ENCODE measurements around the gene ACTR3.

ACTR3 gene

DNA sequence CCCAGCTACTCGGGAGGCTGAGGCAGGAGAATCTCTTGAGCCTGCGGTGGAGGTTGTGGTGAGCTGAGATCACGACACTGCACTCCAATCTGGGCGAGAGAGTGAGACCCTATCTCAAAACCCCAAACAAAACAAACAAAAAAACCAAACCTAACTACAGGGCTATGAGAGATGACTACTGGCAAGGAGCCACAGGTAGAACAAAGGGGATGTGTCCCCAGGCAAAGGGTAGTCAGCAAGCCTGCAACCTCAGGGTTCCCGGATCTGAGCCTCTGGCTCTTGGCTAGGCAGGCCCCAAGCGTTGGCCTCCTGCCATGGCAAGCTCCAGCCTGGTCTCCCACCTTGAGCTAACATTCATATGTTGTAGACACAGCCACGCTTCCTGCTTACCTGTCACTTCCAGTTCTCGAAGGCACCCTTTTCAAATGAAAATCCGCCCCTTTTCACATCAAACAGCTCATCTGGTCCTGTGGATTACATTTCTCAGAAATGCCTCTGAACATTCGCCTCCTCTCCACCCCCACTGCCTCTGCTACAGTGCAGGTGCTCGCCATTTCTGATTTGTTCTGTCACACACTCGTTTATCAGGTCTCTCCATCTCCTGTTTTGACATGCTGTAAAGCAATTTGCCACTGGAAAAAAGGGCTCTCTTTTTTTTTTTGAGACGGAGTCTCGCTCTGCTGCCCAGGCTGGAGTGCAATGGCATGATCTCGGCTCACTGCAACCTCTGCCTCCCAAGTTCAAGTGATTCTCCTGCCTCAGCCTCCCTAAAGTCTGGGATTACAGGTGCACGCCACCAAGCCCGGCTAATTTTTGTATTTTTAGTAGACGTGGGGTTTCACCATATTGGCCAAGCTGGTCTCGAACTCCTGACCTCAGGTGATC lies 13.1 kb upstream of the ACTR3 start:
- DNase-seq = peak; percentile 93

DNA sequence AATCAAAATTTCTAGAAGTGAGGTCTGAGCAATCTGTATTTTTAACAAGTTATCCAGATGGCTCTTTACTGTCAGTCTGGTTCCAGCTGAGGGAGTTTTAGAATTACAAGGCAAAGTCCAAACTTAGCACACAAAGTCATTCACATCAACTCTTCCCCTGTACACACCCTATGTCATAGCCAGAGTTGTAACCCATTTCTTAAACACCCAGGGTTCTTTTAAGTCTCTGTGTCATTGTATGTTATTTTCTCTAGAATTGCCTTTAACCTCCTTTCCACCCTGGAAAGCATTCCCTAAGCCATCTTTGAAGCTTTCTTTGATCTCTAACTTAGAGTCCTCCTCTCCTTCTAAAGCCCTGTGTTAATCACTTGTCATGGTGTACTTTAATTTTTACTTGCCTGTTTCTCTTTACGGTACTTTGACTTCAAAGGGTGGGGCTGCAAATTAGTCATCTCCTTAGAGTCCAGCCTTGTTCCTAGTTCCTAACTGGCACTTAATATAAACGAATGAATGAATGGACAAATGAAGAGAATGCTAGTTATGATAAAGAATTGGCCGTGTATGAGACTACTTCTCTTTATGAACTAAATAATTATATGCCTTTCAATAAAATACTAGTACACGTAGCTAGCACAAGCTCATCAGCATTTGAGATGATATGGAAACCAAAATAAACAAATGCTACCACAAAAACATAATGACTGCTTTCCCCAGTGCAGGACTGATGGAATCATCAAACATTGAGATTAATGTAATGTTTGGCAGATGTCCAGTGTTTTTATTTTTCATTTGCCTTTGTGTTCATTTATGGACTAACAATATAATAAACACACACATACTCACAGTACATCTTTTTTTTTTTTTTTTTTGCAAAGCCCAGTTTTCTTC lies 11.9 kb upstream of the ACTR3 start:
- DNase-seq = no peak

DNA sequence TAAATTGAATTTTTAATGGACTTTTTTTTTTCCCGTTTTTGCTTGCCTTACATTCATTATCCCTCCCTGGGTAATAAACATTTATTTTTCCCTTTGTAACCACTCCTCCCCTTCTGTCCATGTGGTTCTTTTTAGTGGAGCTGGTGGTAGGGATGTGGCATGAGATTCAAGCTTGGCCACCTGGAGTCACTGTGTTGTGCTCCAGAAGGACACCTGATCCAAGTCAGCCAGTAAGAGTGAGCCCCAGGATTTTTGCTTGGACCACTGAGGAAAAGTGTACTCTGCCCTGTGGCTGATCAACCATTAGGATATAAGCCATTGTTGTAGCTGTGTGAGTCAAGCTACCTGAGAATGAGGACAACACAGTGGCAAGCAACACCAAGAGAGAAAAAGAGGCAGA lies 11.1 kb upstream of the ACTR3 start:
- no peak for DNase-seq

DNA sequence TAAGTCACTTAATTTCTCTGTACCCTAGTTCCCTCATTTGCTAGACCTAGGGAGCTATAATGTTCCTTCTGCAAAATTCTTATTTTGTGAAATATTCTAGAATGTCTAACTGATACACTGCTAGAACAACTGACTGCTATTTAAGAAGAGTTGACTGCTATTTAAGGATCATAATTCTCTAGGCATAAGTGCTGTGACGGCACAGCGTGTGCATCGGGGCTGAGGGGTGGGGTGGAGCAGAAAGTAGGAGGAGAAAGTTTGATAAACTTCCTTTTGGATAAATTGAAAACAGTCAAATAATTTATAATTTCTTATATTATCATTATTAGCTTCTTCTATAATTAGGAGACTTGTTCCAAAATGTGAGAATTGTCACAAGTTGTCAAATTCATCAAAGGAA lies 10.4 kb upstream of the ACTR3 start:
- DNase-seq = no peak

DNA sequence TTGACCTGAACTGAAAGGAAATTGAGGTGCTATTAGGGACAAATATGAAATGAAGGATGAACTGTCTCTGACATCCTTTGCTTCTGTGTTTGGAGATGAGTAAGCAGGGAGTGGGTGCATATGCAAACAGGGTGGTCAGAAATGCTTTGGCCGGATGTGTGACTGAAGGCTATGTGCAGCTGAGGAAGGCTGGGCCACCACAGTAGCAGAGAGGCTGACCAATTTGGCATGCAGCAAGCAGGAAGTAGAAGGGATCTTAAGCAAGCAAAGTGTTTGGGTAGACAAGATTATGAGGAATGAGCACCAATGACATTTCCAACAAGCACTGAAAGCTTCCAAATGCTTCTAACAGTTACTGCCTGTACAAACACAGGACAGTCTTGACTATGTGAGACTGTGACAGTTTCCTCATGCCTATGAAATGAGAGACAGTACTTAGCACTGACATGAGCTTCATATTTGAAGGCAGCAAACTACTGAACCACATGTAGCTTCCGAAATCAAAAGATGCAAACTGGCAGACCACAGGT lies 3.3 kb upstream of the ACTR3 start:
- no peak for DNase-seq

DNA sequence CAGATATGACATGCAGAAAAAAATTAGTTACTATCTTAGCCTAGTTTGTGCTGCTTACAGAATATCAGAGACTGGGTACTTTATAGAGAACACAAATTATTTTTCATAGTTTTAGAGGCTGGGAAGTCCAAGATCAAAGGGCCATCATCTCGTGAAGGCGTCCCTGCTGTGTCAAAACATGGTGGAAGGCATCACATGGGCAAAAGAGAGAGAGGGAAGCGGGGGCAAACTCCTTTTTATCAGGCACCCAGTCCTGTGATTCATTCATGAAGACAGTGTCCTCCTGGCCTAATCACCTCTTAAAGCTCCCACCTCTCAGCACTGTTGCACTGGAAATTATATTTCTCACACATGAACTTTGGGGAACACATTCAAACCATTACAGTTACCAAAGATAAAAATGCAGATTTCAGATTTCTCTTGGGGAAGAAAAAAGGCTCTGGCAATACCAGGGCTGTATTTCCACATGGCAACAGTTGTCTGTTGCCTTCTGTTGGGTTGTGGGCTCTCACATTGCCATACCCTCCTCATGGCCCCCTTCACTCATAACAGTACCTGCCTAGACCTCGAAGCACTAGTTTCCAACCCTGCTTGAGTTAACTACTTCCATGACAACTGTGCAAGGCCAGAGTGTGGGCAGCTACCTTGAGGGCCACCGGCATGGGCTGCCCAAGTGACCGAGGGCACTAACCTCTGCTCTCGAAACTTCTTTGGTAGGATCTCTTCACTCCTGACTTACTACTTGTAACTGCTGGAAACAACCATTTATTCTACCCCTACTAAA lies 2.7 kb upstream of the ACTR3 start:
- no peak for DNase-seq

DNA sequence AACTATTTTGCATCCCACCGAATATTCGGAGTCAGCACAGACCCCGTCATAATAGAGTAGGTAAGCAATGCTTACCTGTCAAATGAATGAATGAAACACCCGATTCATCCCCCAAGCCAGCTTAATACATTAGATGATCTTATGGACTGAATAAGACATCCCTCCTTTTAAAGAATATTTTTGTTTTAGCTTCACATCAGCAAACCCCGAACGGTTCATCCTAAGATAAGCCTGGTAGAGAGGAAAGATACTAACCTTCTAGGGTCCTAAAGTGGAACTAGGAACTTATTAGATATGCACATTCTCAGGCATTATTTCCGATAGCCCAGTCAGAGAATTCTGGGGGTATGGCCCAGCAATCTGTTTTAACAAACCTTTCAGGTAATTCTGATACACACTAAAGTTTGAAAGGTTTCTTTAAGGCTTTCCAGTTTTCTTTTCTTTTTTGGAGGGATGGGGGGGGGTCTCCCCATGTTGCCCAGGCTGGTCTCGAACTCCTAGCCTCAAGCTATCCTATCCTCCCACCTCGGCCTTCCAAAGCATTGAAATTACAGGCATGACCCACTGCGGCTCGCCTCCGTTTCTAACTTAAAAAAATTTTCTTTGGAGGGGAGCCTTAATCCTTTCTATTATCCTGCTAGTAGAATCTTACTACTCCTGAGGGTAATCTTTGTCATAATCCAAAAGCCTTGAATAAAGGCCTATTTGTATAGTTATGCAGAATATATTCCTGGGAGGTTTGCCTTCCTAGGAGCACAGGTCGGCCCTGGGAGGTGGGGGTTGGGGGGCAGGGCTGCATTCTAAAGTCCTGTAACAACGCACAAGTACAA lies 1.0 kb upstream of the ACTR3 start:
- no peak for DNase-seq

DNA sequence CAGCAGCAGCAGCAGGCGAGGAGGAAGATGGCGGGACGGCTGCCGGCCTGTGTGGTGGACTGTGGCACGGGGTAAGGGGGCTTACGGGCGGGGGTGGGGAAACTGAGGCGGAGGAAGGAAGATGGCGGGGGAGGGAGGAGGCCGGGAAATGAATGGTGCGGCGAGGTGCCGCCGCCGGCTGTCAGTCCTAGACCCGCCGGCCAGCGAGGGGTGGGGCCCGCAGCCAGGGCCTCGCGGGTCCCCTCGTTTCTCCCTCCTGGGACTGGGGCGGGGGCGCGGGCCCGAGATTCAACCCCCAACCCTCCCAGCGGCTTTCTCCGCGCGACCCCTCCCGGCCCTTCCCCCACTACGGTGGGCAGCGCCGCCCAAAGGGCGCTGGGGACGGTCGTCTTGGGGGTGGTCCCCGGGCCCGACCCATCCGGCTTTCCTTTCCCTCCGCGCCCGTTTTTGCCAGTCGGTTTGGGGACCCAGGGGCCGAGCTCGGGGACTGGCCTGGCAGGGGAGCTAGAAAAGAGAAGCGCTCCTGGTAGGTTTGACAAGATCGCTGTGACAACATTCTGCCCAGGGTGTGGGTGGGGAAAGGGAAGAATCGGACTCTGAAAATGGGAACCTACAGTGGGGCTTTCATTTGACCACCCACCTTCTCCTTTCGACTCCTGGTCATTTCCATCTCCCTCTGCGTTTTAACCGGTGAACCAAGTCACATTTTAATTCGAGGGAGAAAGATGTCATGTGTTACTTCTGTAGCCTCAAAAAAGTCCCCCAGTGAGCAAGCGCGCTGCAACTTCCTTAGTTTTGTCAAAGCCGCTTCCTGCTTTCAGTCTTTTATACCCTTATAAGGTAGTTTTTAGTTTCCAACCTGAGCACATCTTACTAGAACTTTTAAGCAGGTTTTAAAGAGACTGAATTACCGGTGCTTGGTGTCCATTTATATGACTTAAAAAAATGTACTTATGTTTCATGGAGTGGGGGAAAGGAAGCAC lies 655 bp downstream of the ACTR3 start:
- peak; percentile 48 for DNase-seq

DNA sequence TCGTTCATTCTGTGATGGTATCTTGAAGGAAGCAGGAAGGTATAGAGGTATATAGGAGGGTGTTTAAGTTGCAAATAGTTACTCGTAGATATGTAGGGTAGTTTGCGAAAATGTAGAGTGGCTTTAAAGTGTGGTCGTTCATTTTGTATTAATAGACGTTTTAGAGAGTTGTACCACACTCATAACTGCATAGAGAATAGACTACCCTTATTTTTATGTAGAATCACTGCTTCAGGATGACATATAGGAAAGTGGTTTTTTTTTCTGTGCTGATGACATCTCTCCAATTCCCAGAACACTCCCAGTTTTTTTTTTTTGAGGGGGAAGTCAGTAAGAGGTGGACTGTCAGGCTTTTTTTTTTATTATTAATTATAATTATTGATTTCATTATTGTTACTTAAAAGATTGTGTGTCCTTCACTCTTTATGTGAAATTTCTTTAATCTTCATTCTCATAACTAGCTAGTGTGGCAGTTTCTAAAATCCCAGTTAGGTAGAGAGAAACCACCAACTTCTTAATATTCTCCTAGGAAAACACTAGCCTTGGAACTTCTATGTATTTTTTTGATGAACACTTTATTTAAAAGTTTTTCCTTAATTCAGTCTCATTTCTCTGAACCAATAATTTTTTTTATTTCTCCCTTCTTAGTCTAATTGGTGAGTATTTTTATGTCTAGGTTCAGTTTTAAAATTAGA lies 1.5 kb downstream of the ACTR3 start:
- no peak for DNase-seq

DNA sequence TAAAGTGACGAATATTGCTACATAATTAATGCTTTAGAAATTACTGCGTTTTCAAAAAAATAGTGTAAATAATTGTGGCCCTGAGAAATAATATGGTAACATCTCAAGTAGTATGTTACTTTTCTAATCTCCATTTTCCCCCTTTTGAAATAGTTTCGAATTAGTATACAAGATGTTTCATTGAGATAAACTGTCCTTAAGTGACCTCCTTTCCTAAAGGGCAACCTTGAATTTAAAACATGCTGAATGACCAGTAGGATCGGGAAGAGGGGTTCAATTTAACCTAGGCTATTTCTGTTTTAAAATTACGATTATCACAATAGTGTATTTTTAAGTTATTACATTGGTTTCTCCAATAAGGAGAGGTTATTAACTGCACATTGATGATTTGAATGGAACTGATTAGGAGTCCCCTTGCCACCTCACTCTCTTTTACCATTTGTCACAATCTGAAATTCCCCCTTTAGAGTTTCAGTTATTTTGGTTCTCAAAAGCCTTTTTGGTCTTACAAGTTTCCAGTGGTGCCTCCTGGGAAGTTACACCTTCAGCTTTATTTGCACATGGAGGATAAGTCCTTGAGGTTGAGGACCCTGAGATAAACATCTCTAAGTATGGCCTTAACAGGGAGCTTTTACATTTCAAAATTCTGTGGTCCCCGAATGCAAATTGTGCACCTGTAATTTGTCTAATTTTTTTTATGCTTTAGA lies 2.3 kb downstream of the ACTR3 start:
- no peak for DNase-seq

DNA sequence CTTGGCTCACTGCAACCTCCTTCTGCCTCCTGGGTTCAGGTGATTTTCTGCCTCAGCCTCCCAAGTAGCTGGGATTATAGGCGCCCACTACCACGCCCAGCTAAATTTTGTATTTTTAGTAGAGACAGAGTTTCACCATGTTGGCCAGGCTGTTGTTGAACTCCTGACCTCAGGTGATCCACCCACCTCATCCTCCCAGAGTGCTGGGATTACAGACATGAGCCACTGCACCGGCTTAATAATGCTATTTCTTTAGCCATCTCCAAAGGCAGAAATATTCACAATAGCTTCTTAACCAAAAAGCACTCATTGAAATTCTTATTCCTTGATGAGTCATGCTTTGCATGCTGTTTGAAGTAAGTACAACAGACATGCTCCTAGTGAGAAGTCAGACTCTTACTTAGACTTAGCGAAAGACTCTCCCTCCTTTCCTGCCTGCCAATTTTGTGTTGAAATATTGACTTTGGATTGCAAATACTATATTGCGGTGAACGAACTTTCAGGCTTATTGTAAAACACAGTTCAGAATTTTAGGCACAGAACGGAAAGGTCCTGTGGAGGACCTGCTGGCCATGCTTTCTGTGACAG lies 4.4 kb downstream of the ACTR3 start:
- DNase-seq = no peak

DNA sequence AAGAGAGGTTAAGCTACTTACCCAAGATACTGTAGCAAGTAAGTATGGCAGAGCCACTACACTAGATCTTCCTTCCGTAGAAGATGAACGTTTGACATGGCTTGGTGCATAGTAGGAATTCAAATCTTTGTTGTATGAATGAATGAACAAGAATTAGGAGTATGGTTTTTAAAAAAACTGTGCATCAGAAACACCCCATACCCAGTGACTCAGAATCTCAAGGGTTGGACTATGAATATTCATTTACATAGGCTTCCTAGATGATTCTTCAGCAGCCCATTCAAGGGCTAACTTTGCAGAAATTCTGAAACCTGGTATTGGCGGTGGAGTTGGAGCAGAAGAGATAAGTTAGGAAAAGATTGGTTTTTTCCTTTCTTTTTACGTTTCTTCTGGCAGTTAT lies 5.4 kb downstream of the ACTR3 start:
- no peak for DNase-seq

DNA sequence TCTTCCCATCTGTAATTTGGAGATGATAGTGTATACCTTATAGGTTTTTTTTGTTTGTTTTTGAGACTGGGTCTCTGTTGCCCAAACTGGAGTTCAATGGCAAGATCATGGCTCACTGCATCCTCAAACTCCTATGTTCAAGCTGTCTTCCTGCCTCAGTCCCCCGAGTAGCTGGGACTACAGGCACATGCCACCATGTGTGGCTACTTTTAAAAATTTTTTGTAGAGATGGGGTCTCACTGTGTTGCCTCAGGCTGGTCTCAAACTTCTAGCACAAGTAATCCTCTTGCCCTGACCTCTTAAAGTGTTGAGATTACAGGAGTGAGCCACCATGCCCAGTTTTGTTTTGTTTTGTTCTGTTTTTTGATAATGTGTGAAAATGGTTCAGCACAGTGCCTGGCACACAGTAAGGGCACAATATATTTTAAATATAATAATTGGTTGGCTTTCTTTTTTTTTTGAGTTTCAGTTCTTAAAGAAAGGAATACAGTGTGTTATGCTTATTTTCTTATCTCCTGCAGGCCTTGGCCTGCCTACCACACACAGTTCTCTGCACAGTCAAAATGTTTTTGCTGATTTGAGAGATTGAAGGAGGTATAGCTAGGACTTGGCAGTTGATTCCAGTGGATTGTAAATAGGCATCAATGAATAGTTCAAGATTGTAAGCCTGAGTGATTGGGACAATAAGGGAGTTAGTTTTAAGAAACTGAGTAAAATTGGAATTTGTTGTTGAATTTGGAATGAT lies 6.1 kb downstream of the ACTR3 start:
- no peak for DNase-seq

DNA sequence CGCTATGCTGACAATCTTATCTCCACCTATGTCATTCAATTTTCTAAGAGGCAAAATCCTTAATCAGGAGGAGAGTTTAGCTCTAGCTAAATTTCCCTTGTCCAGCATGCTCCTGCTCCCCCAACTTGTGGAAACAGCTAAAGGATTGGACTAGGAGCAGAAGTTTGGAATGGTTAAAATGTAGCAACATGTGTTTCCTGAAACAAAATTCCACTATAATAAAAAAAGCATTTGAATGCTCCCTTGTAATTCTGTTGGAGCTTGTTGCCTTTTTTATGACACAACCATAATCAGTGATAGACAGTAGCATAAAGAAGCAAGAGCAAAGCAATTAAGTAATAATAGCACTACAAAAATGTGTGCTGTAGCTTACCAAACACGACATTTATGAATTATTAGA lies 6.9 kb downstream of the ACTR3 start:
- no peak for DNase-seq

DNA sequence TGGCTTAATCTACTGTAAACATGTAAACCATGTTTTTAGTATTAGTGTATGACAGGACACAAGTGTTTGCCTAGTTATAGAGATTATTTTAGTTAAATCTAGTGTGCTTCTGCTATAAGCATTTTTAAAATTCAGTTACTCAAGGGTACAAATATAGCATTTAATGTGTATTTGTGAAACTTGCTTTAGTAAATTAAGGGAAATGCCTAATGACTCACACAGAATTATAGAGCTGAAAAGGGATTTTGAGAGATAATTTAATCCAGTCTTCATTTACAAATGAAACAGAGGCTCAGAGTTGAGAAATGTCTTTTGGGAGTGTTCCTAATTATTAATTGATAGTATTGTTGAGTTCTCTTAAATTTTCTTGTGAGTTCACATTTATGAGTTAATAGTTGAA lies 8.2 kb downstream of the ACTR3 start:
- no peak for DNase-seq

DNA sequence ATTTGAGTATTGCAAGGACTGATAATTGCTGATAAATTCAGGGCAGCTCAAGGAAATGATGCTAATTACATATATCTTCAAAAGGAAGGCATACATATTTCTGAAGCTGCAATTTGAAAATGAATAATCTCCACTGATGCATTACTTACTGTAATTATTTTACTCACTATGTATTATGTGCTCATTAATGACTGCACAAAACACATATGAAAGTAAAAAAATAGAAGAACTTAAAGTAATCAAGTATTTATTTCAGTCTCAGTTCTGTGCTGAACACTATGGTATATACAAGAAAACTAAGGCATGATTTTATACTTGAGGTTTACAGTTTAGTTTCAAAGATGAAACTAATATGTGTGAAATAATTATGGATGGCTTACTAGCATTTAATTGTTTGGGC lies 9.3 kb downstream of the ACTR3 start:
- no peak for DNase-seq

DNA sequence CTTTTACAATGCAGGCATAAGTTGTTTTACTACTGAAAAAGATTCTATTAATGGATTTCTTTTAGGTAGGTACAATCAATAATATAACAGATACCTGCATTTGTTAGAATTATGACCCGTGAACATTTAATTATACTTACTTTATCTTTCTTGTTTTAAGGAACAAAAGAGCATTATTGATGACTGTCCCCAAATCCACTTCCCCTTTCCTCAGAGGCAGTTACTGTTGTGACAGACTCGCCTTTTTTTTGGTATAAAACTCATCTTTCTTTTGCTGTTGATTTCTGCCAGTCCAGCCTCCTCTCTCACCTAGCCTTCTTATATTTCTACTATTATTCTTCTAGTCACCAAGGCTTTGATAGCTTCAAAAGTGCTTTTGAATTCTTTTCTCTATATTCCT lies 12.1 kb downstream of the ACTR3 start:
- DNase-seq = no peak

DNA sequence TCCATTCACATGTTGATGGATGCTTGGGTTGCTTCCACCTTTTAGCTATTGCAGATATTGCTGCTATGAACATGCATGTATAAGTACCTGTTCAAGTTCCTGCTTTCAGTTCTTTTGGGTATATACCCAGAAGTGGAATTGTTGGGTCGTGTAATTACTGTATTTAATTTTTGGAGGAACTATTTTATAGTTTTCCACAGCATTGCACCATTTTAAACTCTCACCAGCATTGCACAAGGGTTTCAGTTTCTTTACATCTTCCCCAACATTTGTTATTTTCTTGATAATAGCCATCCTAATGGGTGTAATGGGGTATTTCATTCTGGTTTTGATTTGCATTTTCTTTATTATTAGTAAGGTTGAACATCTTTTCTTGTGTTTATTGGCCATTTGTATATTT lies 16.0 kb downstream of the ACTR3 start:
- no peak for DNase-seq

All from NCI-H2029 (cell line).